SK-N-SH treated with all-trans-retinoic acid at 6 μM for 48 hours (cell line): ENCODE measurements around the gene RNF103.

Experiments used
- PATZ1 ChIP-seq: fragments of 250-450 bp; sonication (Bioruptor Pico); IDR thresholded peaks from 2 replicates; pipeline ENCODE4 v1.8.0; 2020; ENCODE audit warnings: mild to moderate bottlenecking, moderate library complexity, borderline replicate concordance
- PPARA ChIP-seq: fragments of 250-450 bp; sonication (Bioruptor Pico); IDR thresholded peaks from 2 replicates; pipeline ENCODE4 v1.5.0; 2020; ENCODE audit warnings: mild to moderate bottlenecking, borderline replicate concordance
- TOX ChIP-seq: fragments of 250-450 bp; sonication (Bioruptor Pico); IDR thresholded peaks from 2 replicates; pipeline ENCODE4 v1.8.0; 2021; ENCODE audit warnings: mild to moderate bottlenecking, moderate library complexity, borderline replicate concordance
- ZFP3 ChIP-seq: fragments of 250-450 bp; sonication (Bioruptor Pico); IDR thresholded peaks from 2 replicates; pipeline ENCODE4 v1.5.0; 2020; ENCODE audit warnings: mild to moderate bottlenecking, moderate library complexity

- TF ChIP-seq PATZ1 (CRISPR knock-in tag) (no peak), TOX (CRISPR knock-in tag) (no peak), PPARA (CRISPR knock-in tag) (no peak), ZFP3 (no peak)
These were observed 8.1 kb downstream of the RNF103 start for GRCh38 chr2:86615596-86615995.
